ENCODE results near the gene AKT1S1.

Gene AKT1S1

DNA sequence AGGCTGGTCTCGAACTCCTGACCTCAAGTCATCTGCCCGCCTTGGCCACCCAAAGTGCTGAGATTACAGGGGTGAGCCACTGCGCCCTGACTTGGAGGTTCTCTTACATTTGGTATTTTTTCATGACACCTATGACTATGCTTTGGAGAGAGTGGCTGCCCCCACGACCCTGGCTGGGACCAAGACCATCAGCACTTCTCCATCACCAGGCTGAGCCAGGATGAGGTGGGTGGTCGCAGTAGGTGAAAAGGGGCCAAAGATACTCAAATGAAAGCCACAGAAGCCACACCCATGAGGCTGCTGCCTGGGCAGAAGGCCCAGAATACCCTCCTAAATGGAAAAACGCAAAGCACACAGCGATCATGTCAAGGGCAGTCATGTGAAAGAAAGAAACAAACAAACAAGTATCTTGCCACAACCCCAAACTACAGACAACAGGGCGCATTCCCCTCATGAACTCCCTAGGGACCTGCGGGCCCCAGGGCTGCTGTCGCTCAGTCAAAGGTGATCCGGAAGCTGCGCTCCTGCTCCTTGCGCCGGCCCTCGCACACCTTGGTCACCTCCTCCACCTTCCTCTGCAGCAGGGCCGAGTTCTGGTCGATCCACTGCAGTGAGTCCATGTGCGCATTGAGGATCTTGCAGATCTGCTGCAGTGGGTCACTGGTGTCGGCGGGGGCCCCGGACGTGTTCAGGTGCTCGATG, 30.7 kb upstream of the AKT1S1 start:
- no peak for DNase-seq (ENCODE audit: low read depth, low spot score)

DNA sequence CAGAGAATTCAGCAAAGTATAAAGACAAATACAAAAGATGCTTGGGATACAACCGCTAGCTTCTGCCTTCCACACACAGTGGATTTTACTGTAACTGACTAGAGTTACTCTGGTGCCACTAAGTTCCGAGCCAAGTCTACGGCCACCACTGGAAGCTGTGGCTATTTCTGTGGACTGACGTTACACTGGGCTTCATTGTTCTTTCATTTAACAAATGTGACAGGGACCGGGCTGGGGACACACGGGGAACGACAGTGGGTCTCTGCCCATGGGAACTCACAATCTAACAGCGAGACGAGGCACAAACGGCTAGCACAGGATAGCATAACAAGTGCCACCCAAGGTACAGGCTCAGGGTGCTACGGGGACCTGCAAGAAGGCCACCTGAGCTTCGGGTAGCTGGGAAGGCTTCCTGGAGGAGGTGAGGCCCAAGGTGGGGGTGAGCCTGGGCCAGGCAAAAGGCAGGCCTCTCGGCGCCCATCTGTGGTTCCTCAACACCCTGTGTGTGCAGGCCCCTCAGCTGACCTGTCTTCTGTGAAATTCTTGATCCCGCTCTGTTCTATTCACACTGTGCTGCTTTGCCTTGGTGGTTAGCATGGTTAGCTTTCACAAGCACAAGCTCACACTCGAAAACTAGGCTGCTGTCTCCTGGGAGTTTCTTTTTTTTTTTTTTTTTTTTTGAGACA, 29.9 kb upstream of the AKT1S1 start:
- no peak for DNase-seq (ENCODE audit: low read depth, low spot score)

DNA sequence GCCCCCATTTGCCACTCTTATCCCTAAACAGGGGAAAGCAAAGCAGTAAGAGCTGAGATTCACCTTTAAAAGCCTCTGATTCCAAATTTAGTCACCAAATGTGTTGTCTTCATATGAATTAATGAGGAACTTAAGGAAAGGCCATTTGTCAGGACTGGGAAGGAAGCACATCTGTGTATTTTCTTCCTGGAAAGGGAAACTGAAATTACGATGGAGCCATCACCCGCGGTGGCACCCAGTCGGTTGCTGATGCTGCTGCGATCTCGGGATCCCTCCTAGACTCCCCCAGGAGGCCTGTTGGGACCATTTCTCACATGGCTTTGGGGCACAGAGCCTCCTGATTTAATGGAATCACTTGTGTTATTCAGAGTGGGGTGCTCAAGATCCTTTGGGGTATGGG, 27.0 kb upstream of the AKT1S1 start:
- DNase-seq (ENCODE audit: low read depth, low spot score) = no peak

DNA sequence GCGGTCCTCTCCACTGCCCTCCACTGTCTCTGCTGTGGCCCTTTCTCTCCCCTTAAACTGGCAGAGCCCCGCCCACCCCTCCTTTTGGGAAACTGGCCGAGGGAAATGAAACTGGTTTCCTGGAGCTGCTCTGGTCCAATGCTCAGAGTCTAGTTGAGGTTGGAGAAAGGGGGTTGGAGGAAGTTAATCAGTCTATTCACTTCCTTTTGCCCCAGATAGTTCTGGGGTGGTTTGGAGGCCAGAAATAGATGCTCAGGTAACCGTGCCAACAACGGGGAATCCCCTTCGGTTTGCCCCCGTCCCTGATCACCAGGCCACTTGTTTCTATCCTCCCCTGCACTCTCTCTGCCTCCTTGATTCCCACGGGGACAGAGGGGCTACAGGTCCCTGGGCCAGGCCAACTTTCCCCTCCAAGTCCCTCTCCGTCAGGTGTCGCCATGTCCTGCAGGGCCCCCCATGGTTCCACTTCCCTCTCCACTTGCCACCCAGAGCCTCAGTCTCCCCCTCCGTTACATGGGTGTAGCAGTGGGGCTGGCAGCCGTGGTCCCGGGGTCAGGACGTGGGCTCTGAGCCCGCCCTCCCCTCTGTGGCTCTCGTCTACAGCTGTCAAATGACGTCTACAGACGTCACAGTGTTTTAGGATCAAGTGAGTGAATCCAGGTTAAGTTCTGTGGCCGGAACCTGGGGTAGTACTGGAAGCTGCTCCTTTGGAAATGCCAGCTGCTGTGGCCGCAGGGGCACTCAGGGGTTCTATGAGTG, 19.9 kb upstream of the AKT1S1 start, which contains the start of gene IL4I1:
TSS of gene IL4I1 (minus strand) at position 25 of the 759 bp plus-strand sequence. CDS start 727 bp downstream, outside the sequence.
- DNase-seq (ENCODE audit: low read depth, low spot score) = no peak

DNA sequence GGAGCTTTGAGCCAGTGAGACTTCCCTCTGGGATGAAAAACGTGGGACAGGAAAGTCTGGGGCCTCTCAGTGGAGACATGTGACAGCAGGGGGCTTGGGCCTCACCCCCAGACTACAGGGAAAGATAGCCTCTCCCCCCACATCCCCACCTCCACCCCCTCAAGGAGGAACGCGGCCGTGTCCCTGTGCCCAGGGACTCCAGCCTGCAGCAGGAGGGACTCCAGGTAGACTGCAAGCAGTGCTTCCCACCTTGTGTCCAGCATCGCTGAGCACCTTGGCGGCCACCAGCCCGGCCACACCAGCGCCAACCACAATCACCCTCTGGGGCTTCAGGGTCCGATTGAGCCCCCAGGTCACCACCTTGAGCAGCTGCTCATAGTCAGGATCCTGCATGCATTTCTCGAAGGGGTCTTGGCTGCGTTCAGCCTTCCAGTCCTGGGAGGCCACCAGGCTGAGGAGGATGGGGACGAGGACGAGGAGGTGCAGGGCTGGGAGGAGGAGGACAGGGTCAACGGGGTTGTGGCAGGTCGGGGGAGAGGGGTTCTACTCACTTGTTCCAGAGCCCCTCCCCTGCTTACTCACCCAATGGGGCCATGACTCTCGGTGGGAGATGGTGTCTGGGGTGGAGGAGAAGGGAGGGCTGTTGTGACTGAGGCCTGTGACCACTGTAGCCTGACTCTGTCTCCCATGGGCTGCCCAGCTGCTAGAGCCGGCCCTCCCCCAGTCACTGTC, 18.6 kb upstream of the AKT1S1 start:
- DNase-seq (ENCODE audit: low read depth, low spot score) = no peak

DNA sequence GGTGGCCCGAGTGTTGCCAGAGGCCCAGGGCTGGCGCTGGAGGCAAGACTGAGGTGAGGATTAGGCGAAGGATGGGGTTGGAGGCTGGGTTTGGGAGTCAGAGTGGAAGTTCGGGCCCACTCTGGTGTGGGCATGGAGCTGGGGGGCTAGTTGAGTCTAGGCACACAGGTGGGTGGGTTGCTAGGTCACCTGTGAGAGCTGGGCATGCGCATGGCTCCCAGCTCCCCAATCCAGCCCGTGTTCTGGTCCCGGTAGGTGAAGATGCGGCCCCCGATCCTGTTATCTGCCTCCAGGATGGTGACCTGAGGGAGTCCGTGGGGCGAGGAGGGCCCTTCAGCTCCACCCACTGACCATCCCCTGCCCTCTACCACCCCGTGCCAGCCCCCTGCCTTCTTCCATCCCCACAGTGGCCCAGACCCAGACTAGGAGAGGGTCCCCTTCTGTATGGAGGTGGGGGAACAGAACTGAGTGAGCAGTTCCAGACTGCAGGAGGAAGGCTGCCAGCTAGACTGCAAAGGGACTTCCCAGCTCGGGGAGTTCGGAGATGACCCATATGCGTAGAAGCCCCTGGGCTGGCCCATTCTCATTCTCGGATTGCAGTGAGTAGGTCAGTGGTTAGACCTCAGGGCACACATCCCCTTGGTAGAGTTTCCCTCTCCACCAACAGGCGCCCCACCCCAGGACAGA, 17.9 kb upstream of the AKT1S1 start:
- no peak for DNase-seq (ENCODE audit: low read depth, low spot score)

DNA sequence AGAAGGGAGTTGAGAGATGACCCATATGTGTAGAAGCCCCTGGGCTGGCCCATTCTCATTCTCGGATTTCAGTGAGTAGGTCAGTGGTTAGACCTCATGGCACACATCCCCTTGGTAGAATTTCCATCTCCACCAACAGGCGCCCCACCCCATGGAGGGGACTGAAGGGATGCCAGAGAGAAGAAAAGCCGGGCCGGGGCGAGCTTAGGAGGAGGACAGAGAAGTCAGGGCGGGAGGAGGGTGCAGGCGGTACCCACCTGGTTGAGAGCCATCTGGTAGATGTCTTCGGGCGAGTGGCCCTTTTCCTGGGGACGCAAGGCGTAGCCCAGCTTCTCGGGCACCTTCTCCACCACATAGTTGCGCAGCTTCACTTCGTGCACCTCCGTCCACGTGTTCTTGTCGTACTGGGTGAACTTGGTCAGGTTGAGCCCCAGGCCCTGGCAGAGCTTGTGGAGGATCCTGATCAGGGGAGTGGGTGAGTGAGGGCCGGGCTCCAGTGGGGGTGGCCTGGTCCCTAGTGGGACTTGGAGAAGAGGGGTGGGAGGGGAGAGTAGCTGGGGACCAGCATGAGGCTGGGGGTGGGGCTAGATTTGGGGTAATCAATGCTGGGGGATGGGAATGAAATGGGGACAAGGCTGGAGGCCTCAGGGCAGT, 17.0 kb upstream of the AKT1S1 start:
- DNase-seq (ENCODE audit: low read depth, low spot score) = no peak

DNA sequence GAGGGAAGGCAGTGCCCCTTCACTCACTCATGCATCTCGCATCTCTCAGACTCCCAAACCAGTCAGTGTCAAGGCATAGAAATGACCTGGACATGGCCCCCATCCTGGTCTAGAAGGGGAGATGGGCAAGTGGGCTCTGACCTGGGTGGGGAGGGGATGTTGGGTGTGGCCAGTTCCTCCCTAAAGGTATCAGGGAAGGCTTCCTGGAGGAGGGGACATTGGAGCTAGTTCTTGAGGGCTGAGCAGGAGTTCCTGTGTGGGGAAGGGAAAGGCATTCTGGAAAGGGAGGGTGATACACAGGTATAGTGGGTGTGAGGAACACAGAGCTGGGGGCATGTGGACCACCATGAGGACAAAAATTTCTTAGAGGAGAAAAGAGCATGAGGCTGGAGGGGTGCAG, 15.6 kb upstream of the AKT1S1 start:
- DNase-seq (ENCODE audit: low read depth, low spot score) = no peak

DNA sequence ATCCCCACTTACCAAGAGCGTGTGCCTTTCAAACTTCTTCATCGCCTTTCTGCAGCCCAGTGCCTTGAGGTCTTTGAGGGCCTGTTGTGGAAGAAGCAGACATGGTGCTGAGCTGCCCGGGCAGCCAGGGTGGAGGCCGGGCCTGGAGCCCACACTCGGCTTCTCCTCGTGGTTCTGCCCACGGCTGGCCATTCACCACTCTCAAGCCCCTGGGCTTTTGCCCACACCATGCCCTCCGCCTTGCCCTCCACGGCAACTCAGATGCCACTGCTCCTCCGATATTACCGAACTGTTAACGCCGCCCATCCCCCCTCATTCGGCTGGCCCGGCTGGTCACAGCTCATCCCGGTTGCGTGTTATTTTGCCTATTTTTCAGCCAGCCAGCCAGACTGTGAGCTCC, 14.2 kb upstream of the AKT1S1 start:
- DNase-seq (ENCODE audit: low read depth, low spot score) = no peak

DNA sequence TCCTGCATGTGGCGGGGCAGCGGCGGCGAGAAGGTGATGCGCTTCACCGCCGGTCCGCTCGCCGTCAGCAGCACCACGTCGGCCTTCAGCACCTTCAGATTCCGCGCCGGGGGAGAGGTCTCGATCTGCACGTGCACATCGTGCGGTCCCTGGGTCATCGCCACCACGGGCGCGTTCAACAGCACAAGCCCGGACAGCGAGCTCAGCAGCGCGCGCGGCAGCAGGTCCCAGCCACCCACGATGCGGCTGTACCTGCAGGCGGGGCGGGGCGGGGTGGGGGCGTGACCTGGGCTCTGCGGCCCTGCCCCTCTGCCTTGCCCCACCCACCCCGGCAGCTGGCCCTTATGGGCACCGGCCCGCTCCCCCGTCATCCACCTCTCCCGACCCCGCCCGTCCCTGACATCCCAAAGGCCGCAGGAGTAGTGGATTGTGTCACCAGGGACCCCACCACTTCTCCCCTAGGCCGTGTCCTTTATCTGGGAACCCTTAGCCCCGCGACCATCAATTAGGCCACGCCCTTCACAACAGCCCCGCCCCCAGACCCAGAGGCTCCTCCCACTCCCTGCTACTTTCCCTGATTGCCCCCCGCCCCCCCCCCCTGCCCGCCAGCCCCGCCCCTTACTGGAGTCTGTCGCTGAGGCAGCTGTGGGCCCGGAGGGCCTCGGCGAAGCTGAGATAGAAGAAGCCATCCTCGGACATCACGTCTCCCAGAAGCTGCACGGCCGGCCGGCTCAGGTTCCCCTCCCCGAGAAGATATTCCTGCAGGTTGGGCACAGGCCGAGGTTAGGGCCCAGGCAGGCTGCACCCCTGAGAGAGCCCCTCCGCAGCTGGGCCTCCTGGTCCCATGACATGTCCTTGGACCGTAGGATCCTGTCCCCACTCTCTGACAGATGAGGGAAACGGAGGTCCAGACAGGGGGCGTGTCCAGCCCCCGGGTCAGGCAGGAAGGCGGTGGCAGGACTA, 13.5 kb upstream of the AKT1S1 start:
- no peak for DNase-seq (ENCODE audit: low read depth, low spot score)

DNA sequence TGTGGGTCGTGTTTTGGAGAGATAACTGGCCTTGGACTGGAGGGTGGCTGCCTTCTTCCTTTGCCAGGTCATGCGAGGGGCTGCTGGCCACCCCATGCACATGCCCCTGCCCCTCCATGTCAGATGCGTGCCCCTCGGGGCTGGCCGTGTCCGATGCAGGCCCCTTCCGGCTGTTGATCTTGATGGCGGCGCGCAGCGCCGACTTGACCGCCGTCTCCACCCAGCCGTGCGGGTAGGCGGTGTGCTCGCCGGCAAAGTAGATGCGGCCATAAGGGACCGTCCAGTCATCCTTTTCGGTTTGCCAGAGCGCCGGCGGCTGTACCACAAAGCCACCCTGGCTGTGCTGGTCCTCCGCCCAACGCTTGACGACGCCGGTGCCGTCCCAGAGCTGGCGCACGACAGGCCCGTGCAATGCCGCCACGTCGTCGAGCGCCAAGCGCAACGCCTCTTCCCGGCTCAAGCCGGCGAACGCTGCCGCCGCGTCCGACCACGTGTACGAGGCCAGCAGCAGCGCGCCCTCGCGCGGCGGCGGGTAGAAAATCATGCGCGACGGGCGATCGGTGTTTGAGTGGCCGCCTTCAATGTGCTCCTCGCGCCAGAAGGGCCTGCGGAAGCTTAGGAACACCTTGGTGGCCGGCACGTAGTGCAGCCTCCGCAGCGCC, 12.7 kb upstream of the AKT1S1 start:
- no peak for DNase-seq (ENCODE audit: low read depth, low spot score)

DNA sequence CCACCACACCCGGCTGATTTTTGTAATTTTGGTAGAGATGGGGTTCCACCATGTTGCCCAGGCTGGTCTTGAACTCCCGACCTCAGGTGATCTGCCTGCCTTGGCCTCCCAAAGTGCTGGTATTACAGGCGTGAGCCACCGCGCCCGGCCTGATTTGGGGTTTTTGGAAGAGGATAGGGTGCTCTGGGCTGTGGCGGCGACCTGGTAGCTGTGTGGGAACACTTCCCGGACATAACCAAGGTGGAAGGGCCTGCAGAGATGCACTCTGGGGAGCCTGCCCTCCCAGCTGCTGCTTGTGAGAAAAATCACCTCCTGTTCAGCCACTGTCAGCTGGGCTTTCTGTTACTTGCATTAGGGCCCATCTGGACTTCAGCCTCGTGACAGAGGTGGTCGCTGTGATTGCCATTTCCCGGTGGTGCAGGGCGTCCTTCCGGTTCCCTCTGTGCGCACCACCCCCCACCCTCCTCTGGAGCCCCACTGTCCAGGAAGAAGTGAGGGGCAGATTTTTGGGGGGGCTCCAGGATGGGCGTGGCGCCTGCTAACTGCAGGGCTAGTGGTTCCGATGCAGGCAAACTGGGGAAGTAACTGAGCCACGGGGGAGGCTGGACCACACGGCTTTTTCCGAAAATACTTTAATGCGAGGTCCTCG, 12.0 kb upstream of the AKT1S1 start:
- no peak for DNase-seq (ENCODE audit: low read depth, low spot score)

DNA sequence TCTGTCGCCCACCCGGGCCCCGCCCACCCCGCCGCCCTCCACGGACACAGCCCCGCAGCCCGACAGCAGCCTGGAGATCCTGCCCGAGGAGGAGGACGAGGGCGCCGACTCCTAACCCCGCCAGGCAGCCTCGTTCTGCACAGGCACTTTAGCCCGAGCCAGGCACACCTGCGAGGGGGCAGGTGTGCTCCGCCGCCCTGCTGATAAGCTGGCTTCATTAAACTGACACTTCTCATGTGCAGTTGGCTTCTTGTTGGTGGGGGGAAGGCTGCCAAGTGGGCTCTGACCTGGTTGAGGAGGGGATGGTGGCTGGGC, 11.3 kb upstream of the AKT1S1 start:
- no peak for DNase-seq (ENCODE audit: low read depth, low spot score)

DNA sequence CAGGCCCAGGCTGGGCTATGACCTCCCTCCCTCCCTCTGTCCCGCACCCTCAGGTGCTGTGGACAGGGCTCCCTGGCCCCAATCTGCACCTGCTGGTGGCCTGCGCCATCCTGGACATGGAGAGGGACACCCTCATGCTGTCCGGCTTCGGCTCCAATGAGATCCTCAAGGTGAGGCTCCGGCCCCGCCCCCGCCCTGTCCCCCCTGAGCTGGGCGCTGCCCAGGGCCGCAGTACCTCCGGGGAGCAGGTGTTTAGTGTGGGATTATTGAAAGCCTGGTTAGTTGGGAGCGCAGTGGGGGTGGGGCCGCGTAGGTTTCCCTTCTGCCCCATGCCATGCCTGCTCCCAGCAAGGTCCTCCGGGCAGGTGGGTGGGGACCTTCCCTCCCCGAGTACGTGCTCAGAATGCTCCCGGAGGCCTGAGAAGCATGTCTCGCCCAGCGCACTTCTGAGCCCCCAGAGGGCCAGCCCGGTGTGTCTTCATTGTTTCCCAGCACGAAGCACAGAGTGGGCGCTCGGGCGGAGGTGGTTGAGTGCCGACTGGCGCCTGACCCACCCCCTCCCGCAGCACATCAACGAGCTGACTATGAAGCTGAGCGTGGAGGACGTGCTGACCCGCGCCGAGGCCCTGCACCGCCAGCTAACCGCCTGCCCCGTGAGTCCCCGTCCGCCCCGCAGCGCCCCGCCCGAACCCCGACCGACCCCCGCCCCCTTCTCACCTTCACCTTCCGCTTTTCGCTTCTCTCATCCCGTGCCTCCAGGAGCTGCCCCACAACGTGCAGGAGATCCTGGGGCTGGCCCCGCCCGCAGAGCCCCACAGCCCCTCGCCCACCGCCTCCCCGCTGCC, 10.7 kb upstream of the AKT1S1 start:
- no peak for DNase-seq (ENCODE audit: low read depth, low spot score)

DNA sequence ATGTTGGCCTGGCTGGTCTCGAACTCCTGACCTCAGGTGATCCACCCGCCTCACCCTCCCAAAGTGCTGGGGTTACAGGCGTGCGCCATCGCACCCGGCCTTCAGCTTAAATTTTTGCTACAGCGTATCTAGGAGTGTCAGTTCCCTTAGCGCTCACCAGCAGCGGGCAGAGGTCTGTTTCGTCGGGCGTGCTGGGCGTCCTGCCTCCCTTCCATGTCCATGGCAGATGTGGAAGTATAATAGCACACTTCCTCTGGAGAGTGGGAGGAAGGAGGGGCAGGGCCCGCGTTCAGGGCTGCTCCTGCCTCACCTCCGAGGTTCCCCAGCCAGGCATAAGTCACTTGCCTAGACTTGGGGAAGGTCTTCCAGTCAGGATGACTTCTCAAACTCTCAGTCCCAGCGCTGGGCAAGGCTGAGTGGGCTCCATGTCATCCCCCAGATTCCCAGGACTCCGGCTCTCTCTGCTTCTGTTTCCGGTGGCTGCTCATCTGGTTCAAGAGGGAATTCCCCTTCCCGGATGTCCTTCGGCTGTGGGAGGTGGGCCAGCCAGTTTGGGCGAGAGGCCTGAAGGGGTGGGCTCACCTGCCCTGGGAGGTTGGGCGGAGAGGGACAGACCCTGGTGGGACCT, 10.0 kb upstream of the AKT1S1 start:
- DNase-seq (ENCODE audit: low read depth, low spot score) = no peak

DNA sequence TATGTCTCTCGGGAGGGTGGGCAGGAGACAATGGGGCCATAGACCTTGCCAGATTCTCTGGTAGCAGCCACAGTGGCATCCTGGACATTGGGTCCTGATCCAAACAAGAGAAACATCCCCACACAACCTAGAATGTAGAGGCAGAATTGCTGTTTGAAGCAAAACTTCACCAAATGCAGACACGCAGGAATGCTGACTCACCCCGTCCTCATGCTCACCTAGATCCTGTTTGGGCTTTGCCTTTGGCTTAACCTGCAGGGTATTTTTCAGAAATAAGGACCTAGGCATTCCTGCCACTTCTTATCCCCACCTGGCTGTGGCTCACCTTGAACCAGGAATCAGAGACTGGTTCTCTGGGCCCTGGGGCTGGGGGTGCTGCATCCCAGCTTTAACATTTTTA, 7.6 kb upstream of the AKT1S1 start:
- no peak for DNase-seq (ENCODE audit: low read depth, low spot score)

DNA sequence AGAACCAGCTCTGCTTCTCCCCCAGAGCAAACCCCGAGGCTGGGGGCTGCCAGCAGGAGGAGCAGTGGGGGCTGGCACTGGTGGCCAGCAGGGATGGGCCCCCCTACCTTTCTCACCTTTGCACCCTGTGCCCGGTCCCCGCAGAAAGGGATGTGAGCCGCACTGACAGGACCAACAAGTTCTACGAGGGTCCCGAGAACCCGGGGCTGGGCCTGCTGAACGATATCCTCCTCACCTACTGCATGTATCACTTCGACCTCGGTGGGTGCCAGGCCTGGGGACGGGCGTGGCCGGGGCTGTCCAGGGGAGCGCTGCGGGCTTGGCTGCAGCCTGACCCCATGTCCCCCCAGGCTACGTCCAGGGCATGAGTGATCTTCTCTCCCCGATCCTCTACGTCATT, 7.0 kb upstream of the AKT1S1 start:
- DNase-seq (ENCODE audit: low read depth, low spot score) = no peak
